GM11168 (cell line): ENCODE measurements around the gene GPR176.
"Not testable (repeated sequence)": the region's sequence is repeated elsewhere in the genome, so short reads cannot be mapped to it uniquely, and the experiment has no call there.

Source experiments
- in situ Hi-C: fragments of 300-500 bp; cut with MboI; formaldehyde crosslinking; loops from one replicate; pipeline ENCODE4 v1.12.0; 2022; ENCODE audit warnings: low sequenced_read_pairs; ENCODE audit not compliant: unreplicated experiment

GPR176 gene

GRCh38 chr15:39820050-39820602, 99.9 kb downstream of the GPR176 start:
- in situ Hi-C loops: no loop called here

GRCh38 chr15:39819533-39819932, 100.5 kb downstream of the GPR176 start:
- in situ Hi-C loops: no loop called here

GRCh38 chr15:39817892-39818291, 102.2 kb downstream of the GPR176 start:
- in situ Hi-C loops: no loop called here

- in situ Hi-C loops: no loop called here
Measured at GRCh38 chr15:39814489-39814888, 105.6 kb downstream of the GPR176 start.

GRCh38 chr15:39812651-39813050, 107.4 kb downstream of the GPR176 start:
- in situ Hi-C loops: not testable (repeated sequence)

GRCh38 chr15:39808909-39809308, 111.2 kb downstream of the GPR176 start:
- in situ Hi-C loops: no loop called here

- in situ Hi-C loops: no loop called here
Measured at GRCh38 chr15:39807791-39808190, 112.3 kb downstream of the GPR176 start.

GRCh38 chr15:39804026-39804425, 116.0 kb downstream of the GPR176 start:
- in situ Hi-C loops: no loop called here

- in situ Hi-C loops: no loop called here
Measured at GRCh38 chr15:39803016-39803415, 117.0 kb downstream of the GPR176 start.

- in situ Hi-C loops: no loop called here
Measured at GRCh38 chr15:39801641-39802309, 118.3 kb downstream of the GPR176 start.

GRCh38 chr15:39799552-39800011, 120.5 kb downstream of the GPR176 start:
- in situ Hi-C loops: no loop called here

- in situ Hi-C loops: no loop called here
Measured at GRCh38 chr15:39798382-39798781, 121.7 kb downstream of the GPR176 start.

GRCh38 chr15:39797407-39797806, 122.7 kb downstream of the GPR176 start:
- in situ Hi-C loops: no loop called here

- in situ Hi-C loops: no loop called here
Measured at GRCh38 chr15:39796601-39797000, 123.5 kb downstream of the GPR176 start.

- in situ Hi-C loops: no loop called here
Measured at GRCh38 chr15:39795486-39795885, 124.6 kb downstream of the GPR176 start.

- in situ Hi-C loops: no loop called here
Measured at GRCh38 chr15:39794954-39795353, 125.1 kb downstream of the GPR176 start.

GRCh38 chr15:39793923-39794322, 126.1 kb downstream of the GPR176 start:
- in situ Hi-C loops: no loop called here

GRCh38 chr15:39792844-39793335, 127.2 kb downstream of the GPR176 start:
- in situ Hi-C loops: no loop called here

- in situ Hi-C loops: no loop called here
Measured at GRCh38 chr15:39792025-39792843, 127.8 kb downstream of the GPR176 start.

- in situ Hi-C loops: loop anchor here (5.0 kb wide), 1 partner anchor 83 kb away; no protein-coding TSS in a partner anchor
Measured at GRCh38 chr15:39789736-39790135, 130.3 kb downstream of the GPR176 start.
